Measurements from ENCODE around the gene PCDHA1.

- no peak for TF ChIP-seq EP300 (IDR thresholded peaks at IDR 0.05)
- peak; percentile 20 to 30 (median 27) for TF ChIP-seq CTCF (IDR thresholded peaks at IDR 0.05)
- TF ChIP-seq POLR2AphosphoS5 (IDR thresholded peaks at IDR 0.05): no peak
- TF ChIP-seq POLR2A (IDR thresholded peaks at IDR 0.05; ENCODE audit: low read depth): no peak
These were observed 15.0 kb downstream of the PCDHA1 start, which contains the start of gene PCDHA3 for GRCh38 chr5:140800816-140801493.
